Right lobe of liver (tissue), 4 donors: ENCODE measurements around the gene WASF3.

Experiments
- POLR2A ChIP-seq: fragments of 450-650 bp; IDR thresholded peaks from one replicate; pipeline ENCODE4 v1.6.1; 2017; ENCODE audit warnings: antibody characterized with exemption, mild to moderate bottlenecking
- TF ChIP-seq, protein P1 (sequence below), 4 donors: fragments of 200-600 bp in 3 of 4; fragments of 450-650 bp in 1 of 4; IDR thresholded peaks; one replicate each; pipeline versions ENCODE4 v1.5.1 to v1.8.0; 2016 to 2022; ENCODE audit warnings: antibody characterized with exemption in 4 of 4, mild to moderate bottlenecking in 2 of 4
- donor health status: DM: no; HTN: no; CAD: no.
- donor health status: DM: no; HTN: no; CAD: no.
- donor health status: DM: no; HTN: yes; CAD: no.

GRCh38 chr13:26522571-26522970, 34.9 kb upstream of the WASF3 start:
- TF ChIP-seq, protein P1, sequence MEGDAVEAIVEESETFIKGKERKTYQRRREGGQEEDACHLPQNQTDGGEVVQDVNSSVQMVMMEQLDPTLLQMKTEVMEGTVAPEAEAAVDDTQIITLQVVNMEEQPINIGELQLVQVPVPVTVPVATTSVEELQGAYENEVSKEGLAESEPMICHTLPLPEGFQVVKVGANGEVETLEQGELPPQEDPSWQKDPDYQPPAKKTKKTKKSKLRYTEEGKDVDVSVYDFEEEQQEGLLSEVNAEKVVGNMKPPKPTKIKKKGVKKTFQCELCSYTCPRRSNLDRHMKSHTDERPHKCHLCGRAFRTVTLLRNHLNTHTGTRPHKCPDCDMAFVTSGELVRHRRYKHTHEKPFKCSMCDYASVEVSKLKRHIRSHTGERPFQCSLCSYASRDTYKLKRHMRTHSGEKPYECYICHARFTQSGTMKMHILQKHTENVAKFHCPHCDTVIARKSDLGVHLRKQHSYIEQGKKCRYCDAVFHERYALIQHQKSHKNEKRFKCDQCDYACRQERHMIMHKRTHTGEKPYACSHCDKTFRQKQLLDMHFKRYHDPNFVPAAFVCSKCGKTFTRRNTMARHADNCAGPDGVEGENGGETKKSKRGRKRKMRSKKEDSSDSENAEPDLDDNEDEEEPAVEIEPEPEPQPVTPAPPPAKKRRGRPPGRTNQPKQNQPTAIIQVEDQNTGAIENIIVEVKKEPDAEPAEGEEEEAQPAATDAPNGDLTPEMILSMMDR (IDR thresholded peaks at IDR 0.05) = no peak
- no peak for TF ChIP-seq POLR2A
